K562 (cell line): ENCODE data around the gene FAM24B. TPM values are rescaled to one million over a fixed set of nuclear protein-coding genes. Genes with fewer than 3 reads are reported as not detected.

Experiments used
- AFF1 ChIP-seq, 2 experiments: fragments of 450-650 bp; IDR thresholded peaks; 2 replicates each; pipeline ENCODE4 v1.6.1; 2018; ENCODE audit warnings: mild to moderate bottlenecking in 2 of 2, low read depth in 1 of 2; ENCODE audit not compliant: partially characterized antibody in 2 of 2
- GMEB1 ChIP-seq: fragments of 250-450 bp; sonication (Bioruptor Pico); IDR thresholded peaks from 2 replicates; pipeline ENCODE4 v1.4.0; 2020; ENCODE audit warnings: mild to moderate bottlenecking
- MEF2A ChIP-seq: IDR thresholded peaks from 2 replicates; pipeline ENCODE4 v1.6.1; 2011; ENCODE audit warnings: low read depth, mild to moderate bottlenecking, low read length, moderate library complexity; ENCODE audit not compliant: control insufficient read depth
- MTA2 ChIP-seq: fragments of 450-650 bp; IDR thresholded peaks from 2 replicates; pipeline ENCODE4 v1.6.1; 2016; ENCODE audit warnings: low read depth
- NRF1 ChIP-seq, 2 experiments: fragments of 450-650 bp; IDR thresholded peaks in 1 of 2; conservative IDR thresholded peaks in 1 of 2; 2 replicates each; pipeline ENCODE4 v1.6.1; 2014; ENCODE audit warnings: mild to moderate bottlenecking in 2 of 2
- PTTG1 ChIP-seq: fragments of 450-650 bp; IDR thresholded peaks from 2 replicates; pipeline ENCODE4 v1.6.1; 2016; ENCODE audit warnings: low read depth, mild to moderate bottlenecking, missing genetic modification characterization, missing compliant biosample characterization
- SNAPC5 ChIP-seq: fragments of 250-450 bp; sonication (Bioruptor Pico); IDR thresholded peaks from 2 replicates; pipeline ENCODE4 v1.8.0; 2021; ENCODE audit warnings: moderate library complexity, mild to moderate bottlenecking, inconsistent platforms
- polyA plus RNA-seq, 8 experiments: library from polyadenylated mRNA; depleted of rRNA in 4 of 8; stranded (reverse) in 5 of 8; unstranded in 3 of 8; fragments of >200 nt; fragmentation: Nextera tagmentation in 2 of 8; fragmentation: Illumina TruSeq in 1 of 8; extraction: Ambion mirVana in 2 of 8; extraction: Trizol in 1 of 8; gene quantifications; 2 replicates each; pipeline versions ENCODE4 v1.2.1 to v1.2.3, GENCODE V29; 2011 to 2014; ENCODE audit warnings: inconsistent platforms in 1 of 8, missing spikeins in 1 of 8
- total RNA-seq, 7 experiments: library from RNA; depleted of rRNA in 6 of 7; stranded (reverse); fragments of >200 nt in 6 of 7; fragmentation: Illumina TruSeq in 2 of 7; extraction: Trizol in 2 of 7; gene quantifications; 2 replicates each; pipeline versions ENCODE4 v1.2.1 to v1.2.3, GENCODE V29; 2011 to 2021; ENCODE audit warnings: low replicate concordance in 1 of 7

The FAM24B gene
- total and polyA plus RNA-seq, 9 of the 15 experiments (the other 6 are each of a cell fraction or from before 2014, with no cell fraction given) = 6.0 to 19.6 (median 9.2) TPM

- TF ChIP-seq AFF1 (IDR thresholded peaks at IDR 0.05; ENCODE audit: low read depth in 1 of 2, partially characterized antibody in 2 of 2) (no peak), MTA2 (no peak), MEF2A (no peak), PTTG1 (tag) (no peak), NRF1 (conservative IDR thresholded peaks at IDR 0.05 in 1 of 2, IDR thresholded peaks at IDR 0.05 in 1 of 2) (no peak), SNAPC5 (CRISPR knock-in tag) (no peak), GMEB1 (CRISPR knock-in tag) (no peak)
Observed at GRCh38 chr10:122822973-122823690, 56.2 kb downstream of the FAM24B start (continued).
